ENCODE results near the gene KCNK7.
"Not testable (repeated sequence)": the region's sequence is repeated elsewhere in the genome, so short reads cannot be mapped to it uniquely, and the experiment has no call there.

KCNK7 gene

DNA sequence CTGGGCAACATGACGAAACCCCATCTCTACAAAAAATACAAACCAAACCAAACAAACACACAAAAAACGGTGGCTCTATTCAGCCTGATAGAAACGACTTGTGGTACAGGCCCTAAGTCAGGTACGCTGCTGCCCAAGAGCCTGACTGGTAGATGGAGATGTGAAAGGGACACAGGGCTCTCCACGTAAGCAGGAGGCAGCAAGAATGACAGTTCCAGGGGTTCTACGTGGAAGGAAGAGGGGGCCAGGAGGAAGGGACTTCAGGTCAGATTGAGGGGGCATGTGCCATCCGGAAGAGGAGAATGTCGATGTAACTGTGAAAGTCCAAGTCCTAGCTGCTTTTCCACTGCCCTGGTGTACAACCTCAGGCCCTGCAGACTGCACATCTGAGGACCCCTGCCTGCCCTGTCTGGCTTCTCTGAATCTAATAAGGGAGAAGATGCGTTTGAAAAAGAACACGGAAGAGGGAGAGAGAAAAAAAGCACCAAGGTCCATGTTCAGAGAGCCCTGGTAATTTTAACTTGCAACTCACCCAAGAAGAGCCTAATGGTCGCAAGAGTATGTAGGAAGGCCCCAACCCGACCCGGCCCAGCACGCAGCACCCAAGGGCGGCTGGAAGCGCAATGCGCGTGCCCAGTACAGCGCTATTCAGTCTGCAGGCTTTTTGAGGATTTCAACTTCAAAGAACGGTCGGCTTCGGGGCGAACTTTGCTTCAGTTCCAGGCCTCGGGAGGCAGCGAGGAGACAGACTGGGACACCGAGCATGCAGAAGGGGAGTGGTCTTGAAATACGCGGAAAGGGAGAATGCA lies 26.2 kb downstream of the KCNK7 start:
- Histone ChIP-seq H3K9me3 (ENCODE audit: insufficient read depth, low read length, severe bottlenecking) (no peaks in the 10 kb centered on the region), H4K20me1 (ENCODE audit: insufficient read depth, low read length) (peaks cover 29% of the 10 kb centered on the region), H3K4me2 (ENCODE audit: insufficient read depth, low read length) (peak overlapping the region; percentile 98), H3K4me3 (ENCODE audit: low read depth in 1 of 2, low read length in 2 of 2) (peak overlapping the region; percentile 84), H3K36me3 (ENCODE audit: insufficient read depth, low read length) (peaks cover 27% of the 10 kb centered on the region), H3K27ac (ENCODE audit: low read length) (peak overlapping the region; percentile 77), H2AFZ (ENCODE audit: low read depth, low read length) (peak overlapping the region; percentile 71), H3K4me1 (ENCODE audit: insufficient read depth, low read length) (peaks cover 56% of the 10 kb centered on the region), H3K9ac (ENCODE audit: low read depth, low read length) (peak overlapping the region; percentile 92), H3K27me3 (ENCODE audit: insufficient read depth, low read length, poor library complexity) (no peaks in the 10 kb centered on the region), H3K79me2 (ENCODE audit: insufficient read depth, low read length) (peaks cover 64% of the 10 kb centered on the region)
- peak; percentile 25 for ATAC-seq (ENCODE audit: insufficient read depth, low read depth)
- DNase-seq = no peak
- TF ChIP-seq CTCF (IDR thresholded peaks at IDR 0.05; ENCODE audit: borderline replicate concordance, extremely low read depth, low read length, poor library complexity, severe bottlenecking) = no peak
- TF ChIP-seq EZH2 (IDR thresholded peaks at IDR 0.05; ENCODE audit: borderline replicate concordance, low read depth, low read length, severe bottlenecking) = no peak

- DNase-seq = no peak
Observed at GRCh38 chr11:65565624-65566453, 29.8 kb downstream of the KCNK7 start.

DNA sequence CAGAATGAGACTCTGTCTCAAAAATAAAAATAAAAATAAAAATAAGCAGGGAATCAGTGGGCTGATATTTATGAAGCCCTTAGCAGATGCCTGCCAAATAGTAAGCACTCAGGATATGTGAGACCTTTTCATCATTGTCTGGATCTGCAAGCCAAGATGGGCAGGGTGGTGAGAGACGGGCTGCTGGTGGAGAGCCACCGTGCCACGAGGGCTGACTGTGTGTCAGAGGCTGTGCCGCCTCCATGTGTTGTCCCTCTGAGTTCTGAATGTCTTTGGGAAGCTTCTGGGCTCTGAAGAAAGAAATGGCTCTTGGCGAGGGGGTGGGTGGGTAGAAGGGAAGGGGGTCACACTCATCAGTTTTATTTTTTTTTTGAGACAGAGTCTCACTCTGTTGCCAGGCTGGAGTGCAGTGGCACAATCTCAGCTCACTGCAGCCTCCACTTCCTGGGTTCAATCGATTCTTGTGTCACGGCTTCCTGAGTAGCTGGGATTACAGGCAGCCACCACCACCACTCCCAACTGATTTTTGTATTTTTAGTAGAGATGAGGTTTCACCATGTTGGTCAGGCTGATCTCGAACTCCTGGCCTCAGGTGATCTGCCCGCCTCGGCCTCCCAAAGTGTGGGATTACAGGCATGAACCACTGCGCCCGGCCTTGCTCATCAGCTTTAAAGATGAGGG lies 30.6 kb downstream of the KCNK7 start:
- not testable (repeated sequence) for H2AFZ ChIP-seq (ENCODE audit: low read depth, low read length); ATAC-seq (ENCODE audit: insufficient read depth, low read depth); H3K9ac ChIP-seq (ENCODE audit: low read depth, low read length); H4K20me1 ChIP-seq (ENCODE audit: insufficient read depth, low read length); H3K4me3 ChIP-seq (ENCODE audit: low read depth in 1 of 2, low read length in 2 of 2); H3K27me3 ChIP-seq (ENCODE audit: insufficient read depth, low read length, poor library complexity); H3K27ac ChIP-seq (ENCODE audit: low read length); H3K4me2 ChIP-seq (ENCODE audit: insufficient read depth, low read length); DNase-seq; H3K9me3 ChIP-seq (ENCODE audit: insufficient read depth, low read length, severe bottlenecking)
- Histone ChIP-seq H3K79me2 (ENCODE audit: insufficient read depth, low read length) (peaks cover 30% of the 10 kb centered on the region), H3K36me3 (ENCODE audit: insufficient read depth, low read length) (peaks cover 15% of the 10 kb centered on the region), H3K4me1 (ENCODE audit: insufficient read depth, low read length) (peaks cover 23% of the 10 kb centered on the region)

More at GRCh38 chr11:65565624-65566453, 29.8 kb downstream of the KCNK7 start:
- no peak for ATAC-seq (ENCODE audit: insufficient read depth, low read depth)
- TF ChIP-seq CTCF (IDR thresholded peaks at IDR 0.05; ENCODE audit: borderline replicate concordance, extremely low read depth, low read length, poor library complexity, severe bottlenecking) (no peak), EZH2 (IDR thresholded peaks at IDR 0.05; ENCODE audit: borderline replicate concordance, low read depth, low read length, severe bottlenecking) (no peak)
- H3K27me3 ChIP-seq (ENCODE audit: insufficient read depth, low read length, poor library complexity) = no peaks in the 10 kb centered on the region
- no peak overlapping the region for H3K4me3 ChIP-seq (ENCODE audit: low read depth in 1 of 2, low read length in 2 of 2)
- H3K79me2 ChIP-seq (ENCODE audit: insufficient read depth, low read length) = peaks cover 37% of the 10 kb centered on the region
- no peaks in the 10 kb centered on the region for H3K9me3 ChIP-seq (ENCODE audit: insufficient read depth, low read length, severe bottlenecking)
- H4K20me1 ChIP-seq (ENCODE audit: insufficient read depth, low read length) = peaks cover 8% of the 10 kb centered on the region
- H3K36me3 ChIP-seq (ENCODE audit: insufficient read depth, low read length) = peaks cover 15% of the 10 kb centered on the region
- no peak overlapping the region for H3K4me2 ChIP-seq (ENCODE audit: insufficient read depth, low read length)
- no peak overlapping the region for H3K9ac ChIP-seq (ENCODE audit: low read depth, low read length)
- H3K27ac ChIP-seq (ENCODE audit: low read length) = no peak overlapping the region
- H3K4me1 ChIP-seq (ENCODE audit: insufficient read depth, low read length) = peaks cover 25% of the 10 kb centered on the region
- no peak overlapping the region for H2AFZ ChIP-seq (ENCODE audit: low read depth, low read length)
